Cortex of kidney (tissue), 1 donor: Measurements from ENCODE around the gene AP4B1.
"Not testable (repeated sequence)": the region's sequence is repeated elsewhere in the genome, so short reads cannot be mapped to it uniquely, and the experiment has no call there.

ENCODE experiments used
- DNase-seq: peaks from one replicate; lab custom pipeline; 2025; lab: John Stamatoyannopoulos, UW

The AP4B1 gene

GRCh38 chr1:113904674-113905434 is at the start of gene AP4B1, which contains the start of gene DCLRE1B:
Gene AP4B1 (minus strand): TSS chr1:113904799. CDS start chr1:113904717, 82 bp downstream.
Gene DCLRE1B (plus strand): TSS chr1:113905326. CDS start chr1:113905587, 261 bp downstream.
- peak; percentile 95 for DNase-seq

DNA sequence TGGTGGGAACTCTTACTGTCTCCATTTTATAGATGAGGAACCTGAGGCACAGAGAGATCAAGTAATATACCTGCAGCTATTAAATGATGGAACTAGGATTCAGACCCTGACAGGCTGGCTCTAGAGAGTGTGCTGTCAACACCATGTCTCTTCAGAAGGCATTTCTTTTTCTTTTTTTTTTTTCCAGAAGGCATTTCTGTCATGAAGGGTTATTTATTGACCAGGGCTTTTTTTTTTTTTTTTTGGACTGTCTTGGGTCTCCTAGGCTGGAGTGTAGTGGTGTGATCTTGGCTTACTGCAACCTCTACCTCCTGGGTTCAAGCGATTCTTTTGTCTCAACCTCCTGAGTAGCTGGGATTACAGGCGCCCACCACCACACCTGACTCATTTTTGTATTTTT is 47.1 kb upstream of the AP4B1 start:
- DNase-seq = no peak

DNA sequence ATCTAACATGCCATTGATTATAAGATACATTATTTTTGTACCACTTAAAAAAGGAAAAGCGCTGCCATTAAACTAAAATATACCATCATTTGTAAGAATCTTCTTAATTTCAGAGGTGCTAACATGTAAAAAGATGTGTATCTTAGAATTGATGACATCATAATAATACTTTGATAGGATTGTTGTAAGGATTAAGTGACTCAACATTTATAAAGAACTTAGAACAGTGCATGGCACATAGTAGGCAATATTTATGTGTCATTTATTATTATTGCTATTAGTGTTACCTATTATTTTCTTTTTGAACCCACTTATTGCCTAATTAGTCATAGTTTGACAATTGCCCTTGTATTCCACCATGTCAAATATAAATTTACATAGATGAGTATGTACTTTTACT is 46.3 kb upstream of the AP4B1 start:
- DNase-seq = no peak

GRCh38 chr1:113949007-113949406 is 44.4 kb upstream of the AP4B1 start:
- DNase-seq = no peak

- not testable (repeated sequence) for DNase-seq
Measured at GRCh38 chr1:113948151-113948550, 43.6 kb upstream of the AP4B1 start.

GRCh38 chr1:113947388-113948107 is 42.9 kb upstream of the AP4B1 start:
- DNase-seq = no peak

DNA sequence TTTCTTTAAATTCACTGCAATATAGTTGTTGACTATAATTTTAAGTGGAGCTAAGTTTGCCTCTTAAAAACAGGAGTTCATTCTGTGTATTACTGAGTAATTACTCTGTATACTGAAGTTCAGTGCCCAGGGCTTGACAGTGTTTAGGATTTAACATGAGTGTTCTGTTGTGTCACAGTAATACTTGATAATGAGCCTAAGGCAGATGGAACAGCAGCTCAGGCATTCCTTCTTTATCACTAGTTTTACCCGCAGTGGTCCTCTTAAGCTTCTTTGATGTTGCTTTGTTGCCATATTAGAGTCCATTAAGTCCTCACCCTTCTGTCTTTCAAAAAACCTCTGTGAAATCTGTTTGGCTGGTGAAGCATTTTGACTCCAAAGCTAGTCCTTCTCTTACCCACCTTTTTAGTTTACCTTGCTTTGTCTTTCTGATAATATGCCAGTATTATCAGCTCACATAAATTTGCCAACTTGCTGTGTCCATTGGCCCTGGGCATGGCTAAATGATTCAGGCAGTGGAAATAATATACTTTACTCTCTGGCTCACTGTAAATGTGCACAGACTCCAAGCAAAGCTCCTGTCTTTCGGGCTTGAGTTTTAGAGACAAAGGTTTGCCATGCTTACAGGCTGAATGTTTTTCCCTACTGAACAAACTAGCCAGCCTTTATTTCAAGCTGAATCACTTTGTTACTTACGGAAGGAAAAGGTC is 42.2 kb upstream of the AP4B1 start:
- no peak for DNase-seq

DNA sequence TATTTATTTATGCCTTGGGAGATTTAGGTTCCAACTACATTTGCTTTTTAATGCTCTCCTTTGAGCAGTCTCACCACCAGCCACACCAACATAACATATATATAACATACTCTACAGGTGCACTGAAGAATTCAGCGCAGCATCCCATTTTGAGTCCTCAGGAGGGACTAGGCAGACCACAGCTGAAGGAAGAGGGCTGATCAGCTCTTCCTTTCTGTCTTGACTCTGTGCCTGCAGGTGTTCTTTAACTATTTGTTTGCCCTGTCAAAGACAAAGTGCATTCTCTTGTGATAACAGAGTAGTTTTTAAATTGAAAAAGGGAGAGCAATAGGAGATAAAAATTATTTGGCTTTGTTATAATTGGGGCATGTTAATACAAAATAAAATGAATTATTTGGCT is 41.5 kb upstream of the AP4B1 start:
- DNase-seq = no peak

DNA sequence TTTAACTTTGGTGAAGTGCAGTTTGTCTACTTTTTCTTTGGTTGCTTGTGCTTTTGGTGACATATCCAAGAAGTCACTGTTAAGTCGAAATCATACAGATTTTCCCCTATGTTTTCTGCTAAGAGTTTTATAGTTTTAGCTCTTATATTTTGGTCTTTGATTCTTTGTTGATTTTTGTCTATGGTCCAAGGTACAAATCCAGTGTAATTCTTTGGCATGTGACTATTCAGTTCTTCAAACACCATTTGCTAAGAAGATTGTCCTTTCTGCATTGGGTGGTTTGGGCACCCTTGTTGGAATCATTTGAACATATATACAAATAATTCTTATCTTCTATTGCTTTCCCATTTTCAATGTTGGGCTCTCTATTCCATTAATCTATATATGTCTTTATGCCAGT is 40.7 kb upstream of the AP4B1 start:
- DNase-seq = no peak

GRCh38 chr1:113943028-113943811 is 38.6 kb upstream of the AP4B1 start:
- DNase-seq = no peak

- no peak for DNase-seq
Measured at GRCh38 chr1:113942527-113942926, 37.9 kb upstream of the AP4B1 start.

DNA sequence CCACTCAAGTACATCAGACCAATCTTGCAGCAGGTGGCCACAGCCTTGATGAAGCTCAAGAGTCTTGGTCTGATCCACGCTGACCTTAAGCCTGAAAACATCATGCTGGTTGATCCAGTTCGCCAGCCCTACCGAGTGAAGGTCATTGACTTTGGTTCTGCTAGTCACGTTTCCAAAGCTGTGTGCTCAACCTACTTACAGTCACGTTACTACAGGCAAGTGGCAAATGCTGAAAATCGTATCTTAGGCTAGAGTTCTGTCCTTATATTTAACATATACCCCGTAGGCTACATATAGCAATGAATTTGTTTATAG is 36.6 kb upstream of the AP4B1 start:
- DNase-seq = no peak

- no peak for DNase-seq
Measured at GRCh38 chr1:113940365-113941244, 36.0 kb upstream of the AP4B1 start.

DNA sequence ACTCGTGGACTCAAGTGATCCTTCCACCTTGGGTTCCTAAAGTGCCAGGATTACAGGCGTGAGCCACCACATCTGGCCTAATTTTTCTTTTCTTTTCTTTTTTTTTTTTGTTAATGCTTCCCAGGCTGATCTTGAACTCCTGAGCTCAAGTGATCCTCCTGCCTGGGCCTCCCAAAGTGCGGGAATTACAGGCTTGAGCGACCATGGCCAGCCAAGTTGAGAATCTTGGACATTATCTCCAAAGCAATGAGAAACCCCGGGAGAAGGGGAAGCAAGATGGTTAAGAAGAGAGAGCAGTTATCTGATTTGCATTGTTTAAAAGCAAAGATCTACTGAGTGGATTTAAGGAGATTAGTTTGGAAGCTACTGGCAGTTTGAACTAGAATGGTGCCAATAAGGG is 33.6 kb upstream of the AP4B1 start:
- no peak for DNase-seq

DNA sequence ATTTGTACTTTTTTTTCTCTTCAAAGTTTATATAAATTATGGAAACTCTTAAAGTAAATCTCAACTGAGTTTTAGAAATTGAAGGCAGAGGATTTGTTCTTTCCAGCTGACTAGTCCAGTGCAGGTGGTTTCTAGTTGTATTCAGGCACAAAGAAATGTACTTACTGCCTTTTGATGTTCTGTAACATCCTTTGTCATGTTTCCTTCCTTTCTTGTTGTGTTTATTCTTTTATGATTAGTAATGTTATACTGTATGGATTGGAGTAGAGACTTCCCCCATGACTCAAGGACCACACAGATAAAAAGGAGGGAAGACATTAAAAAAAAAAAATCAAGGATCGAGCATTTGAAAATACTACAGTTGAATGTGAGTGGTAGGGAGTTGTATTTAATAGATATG is 32.5 kb upstream of the AP4B1 start:
- DNase-seq = no peak

DNA sequence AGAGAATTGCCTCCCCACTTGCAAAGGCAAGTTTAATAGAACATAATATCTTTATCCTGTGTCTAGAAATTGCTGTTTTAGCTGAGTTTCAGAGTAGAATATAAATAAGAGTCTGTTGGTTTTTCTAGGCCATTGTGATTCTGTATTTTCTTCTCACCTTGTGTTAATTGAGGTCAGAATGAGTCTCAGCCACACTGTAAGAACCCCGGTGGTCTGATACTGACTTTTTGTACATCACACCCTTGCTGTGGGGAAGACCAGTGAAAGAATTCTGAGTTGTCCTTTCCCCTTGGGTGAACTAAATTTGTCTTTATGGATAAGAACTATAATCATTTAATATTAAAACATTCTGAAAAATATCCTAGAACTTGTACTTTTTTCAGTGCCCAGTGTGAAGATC is 31.4 kb upstream of the AP4B1 start:
- DNase-seq = no peak

- DNase-seq = no peak
Measured at GRCh38 chr1:113935176-113935575, 30.6 kb upstream of the AP4B1 start.

GRCh38 chr1:113934511-113935055 is 30.0 kb upstream of the AP4B1 start:
- no peak for DNase-seq

- DNase-seq = no peak
Measured at GRCh38 chr1:113934006-113934405, 29.4 kb upstream of the AP4B1 start.

- no peak for DNase-seq
Measured at GRCh38 chr1:113931451-113931851, 26.9 kb upstream of the AP4B1 start.
